ENCODE data around the gene IKBKE. TPM values are rescaled to one million over a fixed set of nuclear protein-coding genes. Genes with fewer than 3 reads are reported as not detected.
A peak's percentile ranks its signal among the peaks of the same experiment; 100 is the strongest.

Gene IKBKE
- total and polyA plus RNA-seq, 2 donors from 2014 or later: 3.4 to 14.5 TPM

DNA sequence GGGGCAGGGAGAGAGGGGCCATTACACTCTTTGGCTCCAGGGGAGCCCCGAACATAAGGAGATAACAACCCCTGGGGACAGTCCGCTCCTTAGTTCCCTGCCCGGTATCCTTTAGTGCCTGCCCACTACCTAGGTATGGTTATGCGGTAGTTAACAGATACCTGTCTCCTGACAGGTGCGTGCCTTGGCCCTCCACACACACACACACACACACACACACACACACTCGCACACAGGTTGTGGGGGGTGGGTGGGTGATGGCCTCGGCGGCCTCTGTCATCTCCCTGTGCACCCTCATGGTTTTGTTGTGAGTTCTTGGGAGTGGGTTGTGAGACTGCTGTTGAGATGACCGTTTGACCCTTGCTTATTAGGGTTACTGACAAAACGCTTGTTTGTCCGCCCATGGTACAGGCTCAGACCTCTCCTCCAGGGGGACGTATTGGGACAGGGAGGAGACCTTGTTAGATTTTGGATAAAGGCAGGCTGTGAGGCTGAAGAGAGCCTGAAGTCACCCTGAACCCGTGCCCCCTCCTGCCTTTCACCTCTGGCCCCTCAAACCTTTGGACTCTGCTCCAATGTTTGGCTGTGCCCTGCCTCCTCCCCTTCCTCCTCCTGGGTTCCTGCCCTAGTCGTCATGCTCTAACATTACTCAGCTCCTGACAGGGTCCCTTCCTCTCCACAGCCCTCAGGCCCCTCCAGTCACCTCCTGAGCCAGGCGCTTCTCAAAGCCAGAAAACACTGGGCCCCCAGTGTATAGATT, 38.0 kb downstream of the IKBKE start:
- Histone ChIP-seq H3K27me3 (ENCODE audit: control insufficient read depth, insufficient read depth, low read length) (peaks cover 7% of the 10 kb centered on the region), H3K4me1 (ENCODE audit: control insufficient read depth in 2 of 3, insufficient read depth in 2 of 3, low read depth in 1 of 3, low read length in 3 of 3) (peaks cover 0 to 17% (median 2%) of the 10 kb centered on the region in 3 donors), H3K9ac (ENCODE audit: low read length in 3 of 3) (no peak overlapping the region), H3K4me3 (ENCODE audit: low read length in 3 of 3) (peak overlapping the region in 2 of 3 donors; percentile 25 to 65), H3K36me3 (ENCODE audit: control insufficient read depth in 2 of 3, insufficient read depth in 3 of 3, low read length in 3 of 3) (no peaks in the 10 kb centered on the region), H3K27ac (ENCODE audit: low read depth in 2 of 2, low read length in 2 of 2) (peak overlapping the region in 1 of 2 donors; percentile 14), H3K9me3 (ENCODE audit: control insufficient read depth in 2 of 3, insufficient read depth in 1 of 3, low read length in 3 of 3) (no peaks in the 10 kb centered on the region)
- TF ChIP-seq, protein P1, sequence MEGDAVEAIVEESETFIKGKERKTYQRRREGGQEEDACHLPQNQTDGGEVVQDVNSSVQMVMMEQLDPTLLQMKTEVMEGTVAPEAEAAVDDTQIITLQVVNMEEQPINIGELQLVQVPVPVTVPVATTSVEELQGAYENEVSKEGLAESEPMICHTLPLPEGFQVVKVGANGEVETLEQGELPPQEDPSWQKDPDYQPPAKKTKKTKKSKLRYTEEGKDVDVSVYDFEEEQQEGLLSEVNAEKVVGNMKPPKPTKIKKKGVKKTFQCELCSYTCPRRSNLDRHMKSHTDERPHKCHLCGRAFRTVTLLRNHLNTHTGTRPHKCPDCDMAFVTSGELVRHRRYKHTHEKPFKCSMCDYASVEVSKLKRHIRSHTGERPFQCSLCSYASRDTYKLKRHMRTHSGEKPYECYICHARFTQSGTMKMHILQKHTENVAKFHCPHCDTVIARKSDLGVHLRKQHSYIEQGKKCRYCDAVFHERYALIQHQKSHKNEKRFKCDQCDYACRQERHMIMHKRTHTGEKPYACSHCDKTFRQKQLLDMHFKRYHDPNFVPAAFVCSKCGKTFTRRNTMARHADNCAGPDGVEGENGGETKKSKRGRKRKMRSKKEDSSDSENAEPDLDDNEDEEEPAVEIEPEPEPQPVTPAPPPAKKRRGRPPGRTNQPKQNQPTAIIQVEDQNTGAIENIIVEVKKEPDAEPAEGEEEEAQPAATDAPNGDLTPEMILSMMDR (IDR thresholded peaks at IDR 0.05; ENCODE audit: borderline replicate concordance, extremely low read depth, insufficient read depth): no peak
- no peak for FAIRE-seq
- intact Hi-C loops (cut with DNase I): no loop called here
- DNase-seq: no peak

DNA sequence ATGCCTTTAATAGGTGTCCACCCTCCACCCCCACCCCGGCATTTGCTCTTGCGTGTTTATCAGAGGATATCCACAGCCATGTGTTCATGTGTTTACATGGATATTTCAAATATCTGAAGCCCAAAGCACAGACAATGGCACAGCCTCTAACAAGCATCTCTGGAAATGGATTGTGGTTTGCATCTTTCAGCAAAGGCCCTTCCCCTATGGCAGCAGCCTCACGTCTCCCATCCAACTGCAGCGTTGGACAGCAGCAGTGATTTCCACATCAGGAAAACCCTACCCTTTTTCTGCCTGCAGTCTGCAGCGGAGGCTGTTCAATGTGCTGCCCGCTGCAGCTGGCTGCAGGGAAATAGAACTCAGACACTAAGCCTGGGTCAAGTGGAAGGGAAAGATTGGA, 38.7 kb downstream of the IKBKE start:
- FAIRE-seq: no peak
- no peak overlapping the region for H3K9ac ChIP-seq (ENCODE audit: low read length in 3 of 3)
- peaks cover 7% of the 10 kb centered on the region for H3K27me3 ChIP-seq (ENCODE audit: control insufficient read depth, insufficient read depth, low read length)
- peak in 1 of 5 donors; percentile 36 for DNase-seq
- TF ChIP-seq, protein P1 (IDR thresholded peaks at IDR 0.05; ENCODE audit: borderline replicate concordance, extremely low read depth, insufficient read depth): no peak
- H3K4me1 ChIP-seq (ENCODE audit: control insufficient read depth in 2 of 3, insufficient read depth in 2 of 3, low read depth in 1 of 3, low read length in 3 of 3): peaks cover 0 to 13% (median 0%) of the 10 kb centered on the region in 3 donors
- H3K27ac ChIP-seq (ENCODE audit: low read depth in 2 of 2, low read length in 2 of 2): no peak overlapping the region
- no peaks in the 10 kb centered on the region for H3K36me3 ChIP-seq (ENCODE audit: control insufficient read depth in 2 of 3, insufficient read depth in 3 of 3, low read length in 3 of 3)
- H3K9me3 ChIP-seq (ENCODE audit: control insufficient read depth in 2 of 3, insufficient read depth in 1 of 3, low read length in 3 of 3): no peaks in the 10 kb centered on the region
- intact Hi-C loops (cut with DNase I): no loop called here
- H3K4me3 ChIP-seq (ENCODE audit: low read length in 3 of 3): peak overlapping the region in 1 of 3 donors; percentile 65

DNA sequence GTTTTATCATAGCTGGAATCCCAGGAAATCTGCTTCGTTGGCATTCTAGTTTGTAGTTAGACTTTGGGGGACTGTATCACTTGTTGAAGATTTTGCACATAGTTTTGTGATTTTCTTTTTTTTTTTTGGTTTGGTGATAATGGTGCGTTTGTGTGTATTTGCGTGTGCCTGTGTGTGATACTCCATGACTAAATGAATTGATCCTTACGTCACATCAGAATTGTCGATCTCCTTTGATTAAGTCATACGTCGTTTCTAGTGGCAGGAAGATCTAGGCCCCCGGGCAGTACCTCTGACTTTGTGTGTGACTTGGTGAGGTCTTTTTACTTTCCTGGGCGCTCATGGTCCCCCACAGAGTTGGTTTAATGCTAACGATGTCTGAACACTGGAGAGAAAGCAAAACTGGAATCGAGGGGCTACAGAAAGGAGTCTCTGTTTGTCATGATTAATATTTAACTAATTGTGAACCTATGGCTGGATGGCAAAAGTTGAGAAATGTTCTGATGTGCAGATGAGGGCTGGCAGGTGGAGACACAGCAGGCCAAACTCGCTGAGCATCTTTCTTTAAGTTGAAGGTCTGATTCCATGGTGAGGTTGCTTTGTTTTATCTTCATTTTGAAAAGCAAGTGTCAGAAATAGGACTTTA, 39.5 kb downstream of the IKBKE start:
- Histone ChIP-seq H3K4me3 (ENCODE audit: low read length in 3 of 3) (no peak overlapping the region), H3K36me3 (ENCODE audit: control insufficient read depth in 2 of 3, insufficient read depth in 3 of 3, low read length in 3 of 3) (no peaks in the 10 kb centered on the region), H3K27ac (ENCODE audit: low read depth in 2 of 2, low read length in 2 of 2) (no peak overlapping the region), H3K4me1 (ENCODE audit: control insufficient read depth in 2 of 3, insufficient read depth in 2 of 3, low read depth in 1 of 3, low read length in 3 of 3) (peaks cover 0 to 9% (median 0%) of the 10 kb centered on the region in 3 donors), H3K9ac (ENCODE audit: low read length in 3 of 3) (no peak overlapping the region), H3K27me3 (ENCODE audit: control insufficient read depth, insufficient read depth, low read length) (peaks cover 7% of the 10 kb centered on the region), H3K9me3 (ENCODE audit: control insufficient read depth in 2 of 3, insufficient read depth in 1 of 3, low read length in 3 of 3) (no peaks in the 10 kb centered on the region)
- FAIRE-seq (no peak), DNase-seq (no peak)
- intact Hi-C loops (cut with DNase I): no loop called here
- TF ChIP-seq, protein P1 (IDR thresholded peaks at IDR 0.05; ENCODE audit: borderline replicate concordance, extremely low read depth, insufficient read depth): no peak
